Heart left ventricle (tissue), 16 donors: ENCODE measurements around the gene ZNF700. TPM values are rescaled to one million over a fixed set of nuclear protein-coding genes. Genes with fewer than 3 reads are reported as not detected.
"Not testable (repeated sequence)": the region's sequence is repeated elsewhere in the genome, so short reads cannot be mapped to it uniquely, and the experiment has no call there.

ENCODE experiments used
- ATAC-seq, 4 donors: fragments of 200-7000 bp; cut with Tn5 transposase; one replicate each; pipeline ENCODE4 v1.9.1; 2020 to 2022; ENCODE audit warnings: moderate library complexity in 4 of 4, mild to moderate bottlenecking in 3 of 4, moderate number of reproducible peaks in 1 of 4
- DNase-seq, 5 donors: peaks; one replicate each; pipeline ENCODE4 v3.0.0-alpha.2; 2020
- H3K27ac ChIP-seq, 12 donors: fragments of 200-600 bp; sonication (generic) in 4 of 12; one replicate each; pipeline versions ENCODE4 v1.5.0 to v1.8.0; 2016 to 2022; ENCODE audit warnings: mild to moderate bottlenecking in 2 of 12
- H3K27me3 ChIP-seq, 9 donors: fragments of 200-600 bp; sonication (generic) in 2 of 9; one replicate each; pipeline versions ENCODE4 v1.5.1 to v1.8.0; 2016 to 2022; ENCODE audit warnings: mild to moderate bottlenecking in 3 of 9
- H3K36me3 ChIP-seq, 9 donors: fragments of 200-600 bp; sonication (generic) in 2 of 9; one replicate each; pipeline versions ENCODE4 v1.5.0 to v1.8.0; 2018 to 2022; ENCODE audit warnings: mild to moderate bottlenecking in 2 of 9
- H3K4me1 ChIP-seq, 12 donors: fragments of 200-600 bp; sonication (generic) in 4 of 12; one replicate each; pipeline versions ENCODE4 v1.5.0 to v1.8.0; 2016 to 2022; ENCODE audit warnings: mild to moderate bottlenecking in 3 of 12
- H3K4me3 ChIP-seq, 12 donors: fragments of 200-600 bp; sonication (generic) in 4 of 12; one replicate each; pipeline versions ENCODE4 v1.5.0 to v1.8.0; 2017 to 2022; ENCODE audit warnings: mild to moderate bottlenecking in 9 of 12, moderate library complexity in 4 of 12
- H3K9me3 ChIP-seq, 12 donors: fragments of 200-600 bp; sonication (generic) in 4 of 12; one replicate each; pipeline versions ENCODE4 v1.5.0 to v1.8.0; 2016 to 2022; ENCODE audit warnings: mild to moderate bottlenecking in 1 of 12
- CTCF ChIP-seq, 12 donors: fragments of 200-600 bp; sonication (generic) in 4 of 12; IDR thresholded peaks; one replicate each; pipeline versions ENCODE4 v1.5.0 to v1.8.0; 2018 to 2022; ENCODE audit warnings: antibody characterized with exemption in 12 of 12, mild to moderate bottlenecking in 5 of 12
- POLR2A ChIP-seq, 2 donors: fragments of 450-650 bp; IDR thresholded peaks; one replicate each; pipeline ENCODE4 v1.6.1; 2017; ENCODE audit warnings: antibody characterized with exemption in 2 of 2, mild to moderate bottlenecking in 2 of 2, moderate library complexity in 2 of 2
- WGBS, 4 donors: extraction: QIAGEN DNeasy Blood & Tissue Kit in 2 of 4; methylation state at CpG; one replicate each; pipeline versions ENCODE4 v1.1.5 to v1.1.7; 2013 to 2018; 5-methylcytosine and 5-hydroxymethylcytosine counted together
- intact Hi-C, 10 donors: fragments of 100-400 bp; cut with DNase I; formaldehyde crosslinking; loops; one replicate each; pipeline versions ENCODE4 v1.11.1 to v1.14.2; 2022
- polyA plus RNA-seq, 2 donors: library from polyadenylated mRNA; stranded (reverse); fragments of 200-250 nt; gene quantifications; one replicate each; pipeline ENCODE4 v1.2.3, GENCODE V29; 2013
- total RNA-seq, 9 donors: library from RNA; depleted of rRNA in 2 of 9; stranded (reverse); fragments of >200 nt in 2 of 9; fragmentation: NEBNext Ultra II Directional in 3 of 9; extraction: Animal tissue kit (Norgen Biotek cat#: 25700) in 3 of 9; gene quantifications; one replicate each; pipeline versions ENCODE4 v1.1.0 to v1.2.4, GENCODE V29; 2016 to 2023
- donor health status: ischemic (EF 13 %, LVEDD 7.1; RV severe dilation, severe dysfunction).
- donor health status: healthy with polysubstance abuse.
- donor health status: DM: no; HTN: yes; CAD: no.
- donor health status: DM: no; HTN: no; CAD: no.
- donor health status: ischemic (EF 25% LVEDD 6.9; RV normal size, moderate dysfunction).
- donor health status: ischemic (EF 25% LVEDD 5.7; RV mildly dilated, moderate dysfunction).
- donor health status: healthy.
- donor health status: DM: yes; HTN: yes; CAD: no.
- donor health status: ischemic (EF 35%, LVEDD 5.7; RV mildly dilated, moderate dysfunction).
- donor health status: nonischemic (EF 11% LVEDD 7.7; RV severe dilation, severe dysfunction).
- donor health status: DM: yes; HTN: yes; CAD: no.
- donor health status: PGD.
- donor health status: ischemic (EF 29% LVEDD 5.4; RV normal size, mild dysfunction).
- donor health status: nonischemic (EF 23%, LVEDD 6.1; RV moderate dilation, normal function).

ZNF700 gene
- total and polyA plus RNA-seq, 11 donors: 2.2 to 7.5 (median 3.8) TPM

DNA sequence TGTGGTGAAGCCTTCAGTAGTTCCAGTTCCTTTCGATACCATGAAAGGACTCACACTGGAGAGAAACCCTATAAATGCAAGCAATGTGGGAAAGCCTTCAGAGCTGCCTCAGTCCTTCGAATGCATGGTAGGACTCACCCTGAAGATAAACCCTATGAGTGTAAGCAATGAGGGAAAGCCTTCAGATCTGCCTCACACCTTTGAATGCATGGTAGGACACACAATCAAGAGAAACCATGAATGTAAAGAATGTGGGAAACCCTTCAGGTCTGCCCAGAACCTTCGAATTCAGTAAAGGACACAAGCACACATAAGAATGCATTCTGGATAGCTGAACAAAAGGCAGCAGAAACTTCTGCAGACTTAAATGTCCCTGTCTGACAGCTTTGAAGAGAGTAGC, 19.0 kb upstream of the ZNF700 start:
- H3K27ac ChIP-seq: no peak overlapping the region
- H3K4me3 ChIP-seq: no peak overlapping the region
- WGBS, 4 donors: 97 to 100% (median 98%) methylated on average over 3 of the region's 3 CpGs
- H3K4me1 ChIP-seq: no peaks in the 10 kb centered on the region
- intact Hi-C loops: no loop called here
- DNase-seq: no peak
- no peaks in the 10 kb centered on the region for H3K27me3 ChIP-seq
- H3K9me3 ChIP-seq: peaks cover 0 to 96% (median 75%) of the 10 kb centered on the region in 12 donors
- peaks cover 9 to 43% (median 21%) of the 10 kb centered on the region in 9 donors for H3K36me3 ChIP-seq
- no peak for ATAC-seq
- no peak for TF ChIP-seq POLR2A (IDR thresholded peaks at IDR 0.05)
- TF ChIP-seq CTCF (IDR thresholded peaks at IDR 0.05): no peak

DNA sequence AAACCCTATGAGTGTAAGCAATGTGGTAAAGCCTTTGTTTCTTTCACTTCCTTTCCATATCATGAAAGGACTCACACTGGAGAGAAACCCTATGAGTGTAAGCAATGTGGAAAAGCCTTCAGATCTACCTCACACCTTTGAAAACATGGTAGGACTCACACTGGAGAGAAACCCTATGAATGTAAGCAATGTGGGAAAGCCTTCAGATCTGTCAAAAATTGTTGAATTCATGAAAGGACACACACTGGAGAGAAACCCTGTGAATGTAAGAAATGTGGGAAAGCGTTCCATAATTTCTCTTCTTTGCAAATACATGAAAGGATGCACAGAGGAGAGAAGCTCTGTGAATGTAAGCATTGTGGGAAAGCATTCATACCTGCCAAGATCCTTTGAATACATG, 13.0 kb upstream of the ZNF700 start:
- ATAC-seq: not testable (repeated sequence)
- 90 to 96% (median 92%) methylated on average over 1 of the region's 1 CpG for WGBS, 4 donors
- peaks cover 0 to 78% (median 52%) of the 10 kb centered on the region in 12 donors for H3K9me3 ChIP-seq

GRCh38 chr19:11914417-11915051, 10.4 kb upstream of the ZNF700 start:
- WGBS, 4 donors: 73 to 81% (median 75%) methylated on average over 4 of the region's 4 CpGs

More for the DNA sequence above, 13.0 kb upstream of the ZNF700 start:
- intact Hi-C loops, DNase-seq, H3K4me3 ChIP-seq, H3K4me1 ChIP-seq, H3K27me3 ChIP-seq, H3K27ac ChIP-seq, H3K36me3 ChIP-seq: not testable (repeated sequence)

DNA sequence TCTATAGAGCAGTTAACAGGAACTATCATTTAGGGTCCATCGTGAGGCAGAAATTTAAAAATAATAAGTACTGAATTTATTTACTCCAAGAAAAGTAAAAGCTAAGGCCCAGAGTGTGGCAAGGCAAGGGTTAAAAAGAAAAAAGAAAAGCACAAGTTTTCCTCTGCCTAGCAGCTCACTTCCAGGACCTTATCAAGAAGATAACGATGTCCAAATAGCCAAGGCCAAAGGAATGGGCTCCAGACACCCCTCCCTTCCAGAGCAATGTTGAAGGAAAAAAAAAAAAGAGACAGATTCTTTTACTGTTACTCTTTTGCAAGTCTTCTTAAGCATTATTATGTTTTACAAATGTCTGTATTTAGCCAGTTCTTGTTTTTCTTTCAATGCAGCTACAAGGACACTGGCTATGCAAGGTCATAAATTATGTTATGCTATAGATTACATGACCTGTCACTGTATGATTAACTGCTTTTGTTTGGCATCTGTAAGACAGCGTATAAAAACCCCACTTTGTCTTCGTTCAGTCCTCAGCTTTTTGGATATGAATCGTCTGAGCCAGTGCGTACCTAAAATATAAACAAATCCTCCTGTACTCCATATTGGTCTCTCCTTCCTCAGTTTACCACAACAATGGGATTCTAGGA, 2.9 kb upstream of the ZNF700 start:
- Histone ChIP-seq H3K36me3 (no peaks in the 10 kb centered on the region), H3K27me3 (no peaks in the 10 kb centered on the region), H3K27ac (no peak overlapping the region), H3K9me3 (no peaks in the 10 kb centered on the region), H3K4me3 (no peak overlapping the region), H3K4me1 (peaks cover 0 to 32% (median 12%) of the 10 kb centered on the region in 12 donors)
- no peak for ATAC-seq
- WGBS, 4 donors: 35 to 44% (median 39%) methylated on average over 6 of the region's 6 CpGs
- intact Hi-C loops: loop anchor here in 7 of 10 donors (2.0 to 10.0 kb wide), 12 partner anchors 35 to 693 kb away; partner anchors contain the start of genes ZNF20 (in 3 of the 7), ZNF69 (in 2 of the 7), ZNF490 (in 1 of the 7) and ZNF491 (in 1 of the 7)
- TF ChIP-seq CTCF (IDR thresholded peaks at IDR 0.05) (no peak), POLR2A (IDR thresholded peaks at IDR 0.05) (no peak)
- DNase-seq: no peak

More at GRCh38 chr19:11914417-11915051, 10.4 kb upstream of the ZNF700 start:
- H3K4me3 ChIP-seq, H3K27ac ChIP-seq, H3K4me1 ChIP-seq, H3K36me3 ChIP-seq, intact Hi-C loops, DNase-seq, H3K27me3 ChIP-seq, ATAC-seq: not testable (repeated sequence)
- H3K9me3 ChIP-seq: peaks cover 0 to 52% (median 34%) of the 10 kb centered on the region in 12 donors

- 10 to 13% (median 11%) methylated on average over 10 of the region's 10 CpGs for WGBS, 4 donors
- H3K36me3 ChIP-seq, ATAC-seq, H3K27me3 ChIP-seq, H3K9me3 ChIP-seq, DNase-seq: not testable (repeated sequence)
- Histone ChIP-seq H3K4me1 (peaks cover 0 to 35% (median 12%) of the 10 kb centered on the region in 12 donors), H3K4me3 (peak overlapping the region; percentile 57 to 100 (median 92)), H3K27ac (peak overlapping the region in 11 of 12 donors; percentile 86 to 99 (median 93))
- intact Hi-C loops: loop anchor here in 9 of 10 donors (1.0 to 10.0 kb wide), 7 partner anchors 39 to 689 kb away; partner anchors contain the start of genes ZNF763 (in 4 of the 9), ZNF20 (in 1 of the 9), ZNF490 (in 1 of the 9) and ZNF791 (in 1 of the 9)
Measured at GRCh38 chr19:11925651-11926187, 812 bp downstream of the ZNF700 start.
